ENCODE results near the gene DCLK2.
"Not testable (repeated sequence)": the region's sequence is repeated elsewhere in the genome, so short reads cannot be mapped to it uniquely, and the experiment has no call there.

The DCLK2 gene

GRCh38 chr4:150158041-150158440 lies 79.8 kb downstream of the DCLK2 start:
- no peak for DNase-seq

DNA sequence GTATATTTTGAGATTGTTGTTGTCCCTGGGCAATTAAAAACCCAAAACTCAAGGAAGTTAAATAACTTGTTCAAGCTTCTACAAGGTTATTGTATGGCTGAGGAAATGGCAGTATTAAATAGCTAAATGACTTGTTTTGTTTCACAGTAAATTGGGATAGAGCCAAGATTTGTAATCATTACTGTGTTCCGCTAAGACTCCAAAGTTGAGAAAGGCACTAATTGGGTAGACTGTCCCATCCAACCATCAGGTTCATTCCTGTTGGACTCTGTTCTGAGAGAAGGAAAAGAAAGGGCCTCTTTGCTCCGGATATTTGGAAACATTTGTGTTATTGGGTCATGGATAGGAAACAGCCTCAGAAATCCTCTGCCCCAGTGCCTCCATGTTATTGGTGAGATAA lies 82.2 kb downstream of the DCLK2 start:
- DNase-seq: no peak

DNA sequence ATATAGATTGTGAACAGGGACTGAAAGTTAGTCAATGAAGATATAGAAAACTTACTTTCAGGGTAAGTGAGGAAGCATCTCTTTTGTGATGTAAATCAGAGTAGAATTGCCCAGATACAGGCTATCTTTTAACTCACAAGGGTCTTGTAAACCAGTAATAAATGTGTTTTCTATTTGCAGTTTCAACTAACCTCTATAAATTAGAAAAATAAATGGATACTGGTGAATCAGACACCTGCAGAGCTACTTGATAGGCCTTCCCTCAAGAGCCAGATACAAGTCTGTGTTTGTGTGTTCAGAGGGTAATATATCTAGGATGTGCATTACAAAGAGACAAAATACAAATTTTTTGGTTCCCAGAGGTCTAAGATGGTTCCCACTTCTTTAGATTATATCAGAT lies 82.9 kb downstream of the DCLK2 start:
- no peak for DNase-seq

- not testable (repeated sequence) for DNase-seq
These were observed 83.8 kb downstream of the DCLK2 start for GRCh38 chr4:150162020-150162419.

DNA sequence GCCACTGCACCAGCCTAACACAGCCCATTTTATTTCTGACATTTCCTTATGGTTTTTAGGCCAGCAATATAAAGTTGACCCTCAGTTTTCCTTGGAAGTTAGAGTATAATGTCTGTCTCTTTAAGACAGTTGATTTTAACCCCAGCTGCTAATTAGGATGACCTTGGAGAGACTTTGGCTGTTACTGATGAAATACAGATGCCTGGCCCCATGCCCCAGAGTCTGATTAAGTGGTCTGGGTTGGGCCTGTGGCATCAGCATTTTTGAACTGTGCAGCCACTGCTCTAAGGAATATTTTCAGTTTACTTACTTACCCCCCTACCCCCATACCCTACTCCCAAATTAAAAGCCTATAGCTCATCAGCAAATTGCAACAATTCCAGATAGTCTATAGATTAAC lies 85.8 kb downstream of the DCLK2 start:
- no peak for DNase-seq

DNA sequence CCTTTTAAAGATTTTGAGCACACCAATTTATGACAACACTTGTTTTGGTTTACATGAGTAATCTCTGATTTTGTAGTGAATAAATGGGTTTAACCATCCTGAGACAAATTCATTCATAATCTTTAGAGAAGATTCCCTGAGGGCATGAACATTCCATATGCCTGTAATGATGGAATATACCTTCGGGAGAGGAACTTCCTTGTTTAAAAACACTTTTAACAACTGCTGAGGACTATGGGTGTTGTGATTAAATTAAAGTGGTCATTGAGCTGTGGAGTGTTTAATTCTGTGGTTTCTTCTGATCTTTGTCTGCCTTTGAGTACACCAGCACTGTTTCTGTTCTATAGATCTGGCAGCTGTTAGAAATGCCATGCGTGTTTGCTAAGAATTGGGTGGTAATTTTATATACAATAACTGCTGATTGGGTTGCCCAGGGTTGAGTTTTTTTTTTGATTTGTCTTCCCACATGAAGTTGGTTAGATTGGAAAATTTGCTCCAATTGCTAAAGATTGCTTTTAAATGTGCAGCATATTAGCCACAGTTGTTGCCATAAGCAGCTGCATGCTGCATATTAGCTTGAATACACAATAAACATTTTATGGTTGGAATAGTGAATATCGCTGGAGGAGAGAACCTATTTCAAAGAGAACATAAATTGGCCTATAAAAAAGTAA lies 86.8 kb downstream of the DCLK2 start:
- peak; percentile 44 for DNase-seq

DNA sequence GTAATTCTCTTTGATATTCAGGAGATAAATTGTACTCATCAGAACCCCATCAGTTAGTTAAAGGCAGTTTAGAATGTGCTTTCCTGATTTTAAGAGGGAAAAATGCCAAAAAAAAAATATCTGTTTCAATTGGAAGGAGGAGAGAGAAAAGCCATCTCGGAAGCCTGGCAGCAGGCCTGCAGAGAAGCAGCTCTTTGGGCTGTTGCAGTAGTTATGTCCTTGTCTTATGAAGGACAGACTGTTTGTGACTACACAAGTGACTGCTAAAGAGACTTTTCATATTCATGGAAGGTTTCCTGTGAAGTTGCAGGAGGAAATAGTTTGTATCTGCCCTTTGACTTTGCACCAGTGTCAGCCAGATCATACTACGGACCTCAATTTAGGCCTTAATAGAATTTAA lies 88.8 kb downstream of the DCLK2 start:
- DNase-seq: no peak

GRCh38 chr4:150173432-150173861 lies 95.2 kb downstream of the DCLK2 start:
- DNase-seq: no peak

DNA sequence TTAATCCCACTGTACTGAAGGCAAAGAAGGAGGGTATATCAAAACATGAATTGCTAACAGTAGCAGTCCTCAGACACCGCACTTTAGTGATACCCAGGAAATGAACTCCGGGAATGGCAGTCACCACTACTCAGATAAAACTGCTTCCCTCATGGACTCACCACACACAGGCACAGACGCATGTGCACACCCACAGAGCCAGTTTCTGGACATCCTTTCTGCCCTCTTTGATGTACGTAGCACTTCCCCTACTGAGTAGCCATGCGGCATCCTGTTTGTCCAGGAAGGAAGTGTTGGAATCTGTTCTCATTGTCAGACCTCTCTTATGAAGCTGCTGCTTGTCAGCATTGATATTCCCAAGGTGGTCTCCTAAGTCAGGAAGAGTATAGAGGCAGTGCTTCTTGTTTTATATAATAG lies 95.7 kb downstream of the DCLK2 start:
- DNase-seq: no peak

- DNase-seq: peak; percentile 15
These were observed 98.3 kb downstream of the DCLK2 start for GRCh38 chr4:150176547-150176946.

DNA sequence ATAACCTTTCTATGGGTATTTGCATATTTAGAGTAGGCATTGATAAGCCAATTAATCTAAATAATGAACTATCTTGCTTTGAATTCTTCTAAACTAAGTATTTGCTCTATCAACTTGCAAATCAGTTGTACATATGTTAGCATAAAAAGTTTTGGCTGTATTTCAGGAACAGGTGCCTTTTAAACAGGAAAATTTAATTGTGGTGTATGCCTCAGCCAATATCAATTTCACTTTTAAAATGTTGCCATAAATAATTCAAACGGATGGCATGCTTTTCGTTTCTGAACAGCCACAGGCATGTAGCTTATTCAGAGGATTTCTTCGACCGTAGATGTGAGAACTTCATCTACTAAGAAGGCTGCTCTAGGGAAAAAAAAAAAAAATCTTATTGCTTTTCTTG lies 99.9 kb downstream of the DCLK2 start:
- DNase-seq: no peak

DNA sequence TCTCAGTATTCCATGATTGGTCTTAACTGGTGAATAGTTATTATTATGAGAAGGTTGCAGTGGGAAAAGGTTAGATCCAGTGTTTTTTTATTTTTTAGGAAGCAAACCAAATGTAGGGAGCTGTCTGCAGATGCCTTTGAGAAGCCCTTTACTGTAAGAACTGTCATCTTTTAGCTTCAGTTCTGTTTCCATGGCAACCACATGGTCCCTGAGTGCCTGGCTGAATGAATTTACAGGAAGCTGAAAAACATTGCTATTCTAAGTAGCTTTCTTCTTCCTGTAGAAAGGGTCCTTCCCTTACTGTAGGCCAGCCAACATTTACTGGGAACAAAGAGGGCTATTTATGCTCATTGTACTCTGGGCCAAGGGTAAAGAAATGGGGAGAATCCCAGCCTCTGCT lies 103.3 kb downstream of the DCLK2 start:
- DNase-seq: peak; percentile 3

DNA sequence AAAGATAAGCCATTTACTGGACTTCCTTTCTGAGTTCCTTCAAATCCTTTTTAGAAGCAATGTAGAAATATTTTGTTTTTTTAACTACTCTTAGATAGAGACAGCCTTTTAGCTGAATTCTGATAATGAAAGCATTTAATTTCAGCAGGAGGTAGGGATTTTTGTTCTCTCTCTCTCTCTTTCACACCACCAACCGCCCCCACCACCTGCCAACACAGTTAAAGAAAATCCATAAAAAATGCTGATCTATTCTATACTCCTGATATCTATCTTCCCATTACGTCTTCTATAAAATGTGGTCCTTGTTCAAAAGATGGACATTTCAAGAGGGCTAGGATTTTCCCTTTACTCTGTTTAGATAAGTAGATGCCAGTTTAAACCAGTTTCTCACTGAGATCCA lies 104.5 kb downstream of the DCLK2 start:
- no peak for DNase-seq

DNA sequence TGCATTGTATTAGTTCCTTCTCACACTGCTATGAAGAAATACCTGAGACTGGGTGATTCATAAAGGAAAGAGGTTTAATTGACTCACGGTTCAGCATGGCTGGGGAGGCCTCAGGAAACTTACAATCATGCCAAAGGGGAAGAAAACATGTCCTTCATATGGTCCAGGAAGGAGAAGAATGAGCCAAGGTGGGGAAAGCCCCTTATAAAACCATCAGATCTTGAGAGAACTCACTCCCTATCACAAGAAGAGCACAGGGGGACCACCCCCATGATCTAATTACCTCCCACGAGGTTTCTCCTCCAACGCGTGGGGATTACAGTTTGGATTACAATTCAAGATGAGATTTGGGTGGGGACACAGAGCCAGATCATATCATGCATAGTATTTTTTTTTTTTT lies 106.8 kb downstream of the DCLK2 start:
- not testable (repeated sequence) for DNase-seq

GRCh38 chr4:150192986-150193385 lies 114.7 kb downstream of the DCLK2 start:
- DNase-seq: no peak

DNA sequence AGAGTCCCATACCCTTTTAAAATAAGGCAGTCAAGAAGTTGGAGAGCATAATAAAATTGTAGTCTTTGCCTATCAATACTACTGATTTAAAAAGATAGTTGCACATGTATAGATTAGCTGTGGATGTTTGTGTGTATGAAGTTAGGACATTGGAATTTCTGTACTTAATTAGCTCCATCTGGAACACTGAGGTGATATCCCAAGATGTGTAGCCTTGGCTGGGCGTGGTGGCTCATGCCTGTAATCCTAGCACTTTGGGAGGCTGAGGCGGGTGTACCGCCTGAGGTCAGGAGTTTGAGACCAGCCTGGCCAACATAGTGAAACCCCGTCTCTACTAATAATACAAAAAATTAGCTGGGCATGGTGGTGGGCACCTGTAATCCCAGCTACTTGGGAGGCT lies 119.0 kb downstream of the DCLK2 start:
- DNase-seq: not testable (repeated sequence)

DNA sequence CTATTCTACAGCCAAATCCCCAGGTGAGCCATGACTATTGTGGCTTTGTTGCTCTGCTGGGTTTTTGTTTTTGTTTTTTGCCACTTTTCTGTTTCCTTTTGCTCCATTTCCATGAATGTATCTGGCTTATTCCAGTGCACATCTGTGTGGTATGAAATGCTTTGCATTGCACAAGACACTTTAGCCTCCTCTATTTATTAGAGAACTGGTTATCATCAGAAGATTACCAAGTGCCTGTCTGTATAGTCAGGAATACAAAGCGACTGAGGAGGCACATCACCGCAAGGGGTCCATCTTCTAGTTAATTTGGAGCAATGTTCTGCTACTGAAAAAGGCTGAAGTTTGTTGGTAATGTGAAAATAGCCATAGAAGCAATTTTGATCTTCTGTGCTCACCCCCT lies 120.8 kb downstream of the DCLK2 start:
- DNase-seq: no peak

- no peak for DNase-seq
These were observed 126.8 kb downstream of the DCLK2 start for GRCh38 chr4:150205016-150205415.

DNA sequence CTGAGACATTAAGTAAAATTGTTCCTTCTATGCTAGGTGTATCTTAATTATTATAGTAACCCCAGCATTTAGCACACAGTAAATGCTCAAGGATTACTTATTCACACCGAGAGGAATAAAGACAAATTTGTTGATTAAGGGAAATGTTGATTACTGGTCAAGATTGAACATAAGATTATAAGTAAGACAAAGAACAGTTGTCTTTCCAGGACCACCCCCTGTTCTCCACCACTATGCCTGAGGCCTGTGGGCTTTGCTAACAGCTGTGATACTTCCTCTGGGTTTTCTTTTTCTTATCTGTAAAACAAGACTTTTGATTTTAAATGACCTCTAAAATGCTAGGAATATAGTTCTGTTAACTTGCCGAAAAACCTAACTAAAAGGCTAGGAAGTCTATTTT lies 128.0 kb downstream of the DCLK2 start:
- no peak for DNase-seq

- DNase-seq: no peak
These were observed 128.7 kb downstream of the DCLK2 start for GRCh38 chr4:150206954-150207353.

DNA sequence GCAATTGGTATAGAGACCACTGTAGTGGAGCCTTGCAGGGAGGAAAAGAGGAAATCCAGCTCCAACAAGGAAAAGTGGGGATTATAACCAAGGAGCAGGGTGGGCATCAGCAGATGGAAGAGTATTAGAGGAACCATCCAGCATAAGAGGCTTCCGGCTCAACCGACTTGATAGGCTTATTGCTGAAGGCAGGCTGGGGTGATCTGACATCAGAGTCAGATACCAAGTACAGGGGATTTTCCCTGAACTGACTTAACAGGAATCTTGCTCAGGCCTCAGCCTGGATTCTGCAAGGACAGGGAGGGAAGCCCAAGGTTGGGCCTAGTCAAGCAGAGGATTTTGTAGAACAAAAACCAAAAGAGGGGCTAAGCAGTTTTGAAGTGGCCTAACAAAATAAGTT lies 129.6 kb downstream of the DCLK2 start:
- no peak for DNase-seq

GRCh38 chr4:150209140-150209829 lies 131.0 kb downstream of the DCLK2 start:
- DNase-seq: peak; percentile 21

DNA sequence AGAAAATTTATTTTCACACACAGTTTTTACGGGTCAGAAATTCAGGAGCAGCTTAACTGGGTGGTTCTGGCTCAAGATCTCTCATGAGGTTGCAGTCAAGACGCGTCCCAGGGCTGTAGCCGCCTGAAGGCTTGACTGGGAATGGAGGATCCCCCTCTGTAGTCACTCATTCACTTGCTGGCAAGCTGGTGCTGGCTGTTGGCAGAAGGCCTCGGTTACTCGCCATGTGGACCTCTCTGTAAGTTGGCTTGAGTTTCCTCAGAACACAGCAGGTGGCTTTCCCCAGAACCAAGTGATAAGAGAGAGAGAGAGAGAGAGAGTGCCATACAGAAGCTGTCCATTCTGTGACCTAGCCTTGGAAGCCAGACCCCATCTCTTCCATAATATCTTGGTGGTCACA lies 132.8 kb downstream of the DCLK2 start:
- no peak for DNase-seq

DNA sequence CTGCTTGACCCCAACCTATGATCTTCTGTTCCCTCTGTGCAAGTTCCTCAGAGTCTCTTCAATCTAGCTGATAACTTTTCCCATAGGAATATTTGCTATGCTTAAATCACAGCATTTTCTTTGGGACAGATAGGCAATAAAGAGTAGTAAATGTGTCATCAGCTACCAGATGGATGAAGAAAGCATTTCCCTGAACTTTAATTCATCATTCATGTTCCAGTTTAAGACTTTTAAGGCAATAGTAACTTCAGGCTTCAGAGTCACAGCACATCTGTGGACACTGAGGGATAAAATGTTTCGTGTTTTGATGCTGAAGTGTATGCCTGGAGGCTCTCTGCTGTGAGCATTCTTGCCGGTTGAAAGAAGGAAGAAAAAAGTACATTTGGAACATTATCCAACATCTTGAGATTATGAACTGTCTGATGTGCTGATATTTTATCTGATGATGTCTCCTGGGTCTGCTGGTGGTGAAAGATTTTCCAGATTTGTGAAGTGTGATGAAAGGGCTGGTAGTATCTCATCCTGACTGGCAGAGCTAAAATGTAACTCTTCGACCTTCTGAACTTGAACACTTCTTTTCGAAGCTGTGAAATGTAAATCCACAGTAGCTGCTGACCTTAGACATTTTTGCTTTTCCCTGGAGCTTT lies 133.7 kb downstream of the DCLK2 start:
- DNase-seq: no peak
